ENCODE measurements around the gene HYAL1.
A peak's percentile ranks its signal among the peaks of the same experiment; 100 is the strongest.

HYAL1 gene

DNA sequence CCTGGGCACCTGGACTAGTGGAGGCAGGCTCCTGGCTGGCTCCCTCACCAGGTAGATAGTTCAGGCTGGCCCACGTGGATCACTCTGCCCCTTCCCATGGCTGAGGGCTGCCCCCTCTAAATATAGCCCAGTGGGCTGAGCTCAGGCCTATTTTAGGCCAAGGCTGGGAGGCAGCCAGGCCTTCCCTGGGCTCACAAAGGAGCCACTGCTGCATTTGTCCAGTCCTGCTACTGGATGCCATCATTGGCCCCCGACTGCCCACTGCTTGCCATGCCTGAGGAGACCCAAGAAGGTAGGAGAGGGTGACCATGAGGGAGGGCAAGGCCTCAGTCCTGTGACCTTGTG, 24.5 kb downstream of the HYAL1 start, which contains the start of gene LSMEM2:
LSMEM2 (plus strand) TSS at position 208 of the 345 bp plus-strand sequence; CDS start at position 235, 27 bp downstream.
- DNase-seq (ENCODE audit: low spot score) = no peak
- TF ChIP-seq, protein P1, sequence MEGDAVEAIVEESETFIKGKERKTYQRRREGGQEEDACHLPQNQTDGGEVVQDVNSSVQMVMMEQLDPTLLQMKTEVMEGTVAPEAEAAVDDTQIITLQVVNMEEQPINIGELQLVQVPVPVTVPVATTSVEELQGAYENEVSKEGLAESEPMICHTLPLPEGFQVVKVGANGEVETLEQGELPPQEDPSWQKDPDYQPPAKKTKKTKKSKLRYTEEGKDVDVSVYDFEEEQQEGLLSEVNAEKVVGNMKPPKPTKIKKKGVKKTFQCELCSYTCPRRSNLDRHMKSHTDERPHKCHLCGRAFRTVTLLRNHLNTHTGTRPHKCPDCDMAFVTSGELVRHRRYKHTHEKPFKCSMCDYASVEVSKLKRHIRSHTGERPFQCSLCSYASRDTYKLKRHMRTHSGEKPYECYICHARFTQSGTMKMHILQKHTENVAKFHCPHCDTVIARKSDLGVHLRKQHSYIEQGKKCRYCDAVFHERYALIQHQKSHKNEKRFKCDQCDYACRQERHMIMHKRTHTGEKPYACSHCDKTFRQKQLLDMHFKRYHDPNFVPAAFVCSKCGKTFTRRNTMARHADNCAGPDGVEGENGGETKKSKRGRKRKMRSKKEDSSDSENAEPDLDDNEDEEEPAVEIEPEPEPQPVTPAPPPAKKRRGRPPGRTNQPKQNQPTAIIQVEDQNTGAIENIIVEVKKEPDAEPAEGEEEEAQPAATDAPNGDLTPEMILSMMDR (IDR thresholded peaks at IDR 0.05; ENCODE audit: extremely low read depth, missing control alignments) = no peak

DNA sequence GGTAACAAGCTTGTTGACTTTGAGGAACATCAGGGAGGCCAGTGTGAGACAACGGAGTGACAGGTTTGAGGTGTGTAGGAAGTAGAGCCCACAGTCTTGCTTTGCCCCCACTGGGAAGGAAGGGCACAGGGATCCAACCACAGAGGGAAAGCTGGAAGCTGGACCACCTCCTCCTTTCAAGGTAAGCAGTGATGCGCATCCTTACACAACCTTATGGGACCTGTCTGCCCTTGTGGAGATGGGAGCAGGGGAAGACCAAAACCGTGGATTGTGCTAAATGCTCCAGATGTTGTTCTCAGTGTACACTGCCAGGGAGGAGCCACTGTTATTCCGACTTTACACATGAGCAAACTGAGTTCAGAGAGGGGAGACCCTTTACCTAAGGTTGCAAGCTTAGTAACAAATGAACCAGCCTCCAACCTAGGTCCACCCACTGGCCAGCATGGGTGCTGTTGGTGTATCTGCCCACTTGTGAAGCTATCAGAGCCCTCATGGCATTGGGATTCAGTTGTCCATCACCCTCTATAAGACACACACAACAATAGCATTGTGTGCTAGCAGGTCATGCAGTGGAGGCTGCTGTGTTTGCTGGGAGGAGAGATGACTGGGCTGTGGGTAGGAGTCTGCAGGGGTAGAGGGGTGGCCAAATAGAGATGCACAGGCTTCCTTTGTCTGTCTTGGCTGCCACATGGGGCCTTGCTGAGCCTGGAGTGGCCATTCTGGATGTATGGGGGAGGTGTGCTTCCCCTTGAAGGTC, 25.1 kb downstream of the HYAL1 start:
- DNase-seq (ENCODE audit: low spot score) = no peak
- TF ChIP-seq, protein P1 (IDR thresholded peaks at IDR 0.05; ENCODE audit: extremely low read depth, missing control alignments) = no peak

DNA sequence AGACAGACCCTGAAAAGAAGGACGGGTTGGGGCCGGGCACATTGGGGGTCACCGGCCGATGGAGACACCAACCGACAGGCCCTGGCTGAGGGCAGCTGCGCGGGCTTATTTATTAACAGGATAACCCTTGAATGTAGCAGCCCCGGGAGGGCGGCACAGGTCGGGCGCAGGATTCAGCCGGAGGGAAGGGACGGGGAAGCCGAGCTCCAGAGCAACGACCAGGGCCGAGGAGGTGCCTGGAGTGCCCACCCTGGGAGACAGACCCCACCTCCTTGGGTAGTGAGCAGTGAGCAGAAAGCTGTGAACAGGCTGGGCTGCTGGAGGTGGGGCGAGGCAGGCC, 26.6 kb downstream of the HYAL1 start:
- no peak for DNase-seq (ENCODE audit: low spot score)
- TF ChIP-seq, protein P1 (IDR thresholded peaks at IDR 0.05; ENCODE audit: extremely low read depth, missing control alignments) = no peak

DNA sequence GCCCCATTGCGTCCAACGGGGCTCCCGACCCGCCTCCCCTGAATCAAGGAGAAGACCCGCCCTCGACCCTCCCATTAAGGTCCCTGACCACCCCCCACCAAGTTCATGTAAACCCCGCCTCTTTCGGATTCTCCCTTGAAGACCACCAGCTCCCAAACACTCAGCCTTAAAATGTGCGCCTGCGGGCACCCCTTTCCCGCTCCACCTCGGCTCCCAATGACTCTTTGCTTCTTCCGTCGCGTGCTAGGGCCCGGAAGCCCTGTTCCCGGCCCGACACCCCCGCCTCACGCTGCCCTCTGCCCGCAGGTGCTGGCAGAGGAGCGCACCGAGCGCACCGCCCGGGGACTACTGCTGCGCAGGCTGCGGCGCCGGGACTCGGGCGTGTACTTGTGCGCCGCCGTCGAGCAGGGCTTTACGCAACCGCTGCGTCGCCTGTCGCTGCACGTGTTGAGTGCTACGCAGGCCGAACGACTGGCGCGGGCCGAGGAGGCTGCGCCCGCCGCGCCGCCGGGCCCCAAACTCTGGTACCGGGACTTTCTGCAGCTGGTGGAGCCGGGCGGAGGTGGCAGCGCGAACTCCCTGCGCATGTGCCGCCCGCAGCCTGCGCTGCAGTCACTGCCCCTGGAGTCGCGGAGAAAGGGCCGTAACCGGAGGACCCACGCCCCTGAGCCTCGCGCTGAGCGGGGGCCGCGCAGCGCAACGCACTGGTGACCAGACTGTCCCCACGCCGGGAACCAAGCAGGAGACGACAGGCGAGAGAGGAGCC, 27.2 kb downstream of the HYAL1 start:
- peak; percentile 25 for DNase-seq (ENCODE audit: low spot score)
- TF ChIP-seq, protein P1 (IDR thresholded peaks at IDR 0.05; ENCODE audit: extremely low read depth, missing control alignments) = no peak

- TF ChIP-seq, protein P1 (IDR thresholded peaks at IDR 0.05; ENCODE audit: extremely low read depth, missing control alignments) = no peak
- DNase-seq (ENCODE audit: low spot score) = peak; percentile 50
Measured at GRCh38 chr3:50275141-50275995, 28.0 kb downstream of the HYAL1 start.

GRCh38 chr3:50274371-50275104, 28.8 kb downstream of the HYAL1 start:
- DNase-seq (ENCODE audit: low spot score) = peak; percentile 84
- TF ChIP-seq, protein P1 (IDR thresholded peaks at IDR 0.05; ENCODE audit: extremely low read depth, missing control alignments) = peak; percentile 46
